Fibroblast of the aortic adventitia (primary cell): ENCODE measurements around the gene GSG1L. TPM values are rescaled to one million over a fixed set of nuclear protein-coding genes. Genes with fewer than 3 reads are reported as not detected.
"Not testable (repeated sequence)": the region's sequence is repeated elsewhere in the genome, so short reads cannot be mapped to it uniquely, and the experiment has no call there.

ENCODE experiments used
- DNase-seq: peaks from one replicate; pipeline ENCODE4 v3.0.0-alpha.2; 2010; ENCODE audit warnings: low read depth
- H3K4me3 ChIP-seq: 2 replicates; pipeline ENCODE4 v1.5.1; 2011; ENCODE audit warnings: low read depth, mild to moderate bottlenecking, control low read depth, low read length, moderate library complexity
- small RNA-seq: library from RNA; depleted of rRNA; stranded (forward); fragments of <200 nt; gene quantifications from one replicate; pipeline ENCODE3, GENCODE V24; 2012
- total RNA-seq: library from RNA; depleted of rRNA; stranded (reverse); fragments of >200 nt; gene quantifications from 2 replicates; pipeline ENCODE4 v1.2.3, GENCODE V29; 2012; ENCODE audit warnings: low replicate concordance
- TF ChIP-seq, protein P1 (sequence below): IDR thresholded peaks from 2 replicates; pipeline ENCODE4 v1.5.1; 2011; ENCODE audit warnings: mild to moderate bottlenecking, low read length, control low read depth, inconsistent platforms; ENCODE audit not compliant: insufficient read depth

The GSG1L gene
- total RNA-seq, 1 donor = not detected

DNA sequence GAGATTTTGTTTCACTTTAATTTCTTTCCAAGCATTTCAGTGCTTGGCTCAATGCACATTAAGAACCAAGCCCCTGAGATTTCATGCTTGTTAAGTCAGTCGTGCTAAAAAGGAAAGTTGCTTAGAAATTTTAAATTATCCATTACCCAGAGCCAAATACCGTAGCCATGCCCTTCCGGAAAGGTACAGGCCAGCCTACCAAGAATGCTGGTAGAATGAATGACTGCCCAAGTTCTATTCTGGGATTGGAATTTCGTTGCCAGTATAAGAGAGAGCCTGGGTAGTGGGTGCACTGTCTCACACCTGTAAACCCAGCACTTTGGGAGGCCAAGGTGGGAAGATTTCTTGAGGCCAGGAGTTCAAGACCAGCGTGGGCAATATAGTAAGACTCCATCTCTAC is 319.6 kb downstream of the GSG1L start:
- no peak overlapping the region for H3K4me3 ChIP-seq
- TF ChIP-seq, protein P1, sequence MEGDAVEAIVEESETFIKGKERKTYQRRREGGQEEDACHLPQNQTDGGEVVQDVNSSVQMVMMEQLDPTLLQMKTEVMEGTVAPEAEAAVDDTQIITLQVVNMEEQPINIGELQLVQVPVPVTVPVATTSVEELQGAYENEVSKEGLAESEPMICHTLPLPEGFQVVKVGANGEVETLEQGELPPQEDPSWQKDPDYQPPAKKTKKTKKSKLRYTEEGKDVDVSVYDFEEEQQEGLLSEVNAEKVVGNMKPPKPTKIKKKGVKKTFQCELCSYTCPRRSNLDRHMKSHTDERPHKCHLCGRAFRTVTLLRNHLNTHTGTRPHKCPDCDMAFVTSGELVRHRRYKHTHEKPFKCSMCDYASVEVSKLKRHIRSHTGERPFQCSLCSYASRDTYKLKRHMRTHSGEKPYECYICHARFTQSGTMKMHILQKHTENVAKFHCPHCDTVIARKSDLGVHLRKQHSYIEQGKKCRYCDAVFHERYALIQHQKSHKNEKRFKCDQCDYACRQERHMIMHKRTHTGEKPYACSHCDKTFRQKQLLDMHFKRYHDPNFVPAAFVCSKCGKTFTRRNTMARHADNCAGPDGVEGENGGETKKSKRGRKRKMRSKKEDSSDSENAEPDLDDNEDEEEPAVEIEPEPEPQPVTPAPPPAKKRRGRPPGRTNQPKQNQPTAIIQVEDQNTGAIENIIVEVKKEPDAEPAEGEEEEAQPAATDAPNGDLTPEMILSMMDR = no peak
- DNase-seq = no peak

DNA sequence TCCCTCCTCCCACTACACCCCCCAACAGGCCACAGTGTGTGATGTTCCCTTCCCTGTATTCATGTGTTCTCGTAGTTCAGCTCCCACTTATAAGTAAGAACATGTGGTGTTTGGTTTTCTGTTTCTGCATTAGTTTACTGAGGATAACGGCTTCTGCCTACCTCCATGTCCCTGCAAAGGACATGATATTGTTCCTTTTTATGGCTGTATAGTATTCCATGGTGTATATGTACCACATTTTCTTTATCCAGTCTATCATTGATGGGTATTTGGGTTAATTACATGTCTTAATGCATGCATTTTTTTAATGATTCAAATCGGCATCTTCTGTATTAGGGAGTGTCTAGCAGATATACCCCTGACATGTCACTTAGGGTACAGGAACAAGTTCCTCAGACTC is 320.5 kb downstream of the GSG1L start:
- DNase-seq, H3K4me3 ChIP-seq: not testable (repeated sequence)

DNA sequence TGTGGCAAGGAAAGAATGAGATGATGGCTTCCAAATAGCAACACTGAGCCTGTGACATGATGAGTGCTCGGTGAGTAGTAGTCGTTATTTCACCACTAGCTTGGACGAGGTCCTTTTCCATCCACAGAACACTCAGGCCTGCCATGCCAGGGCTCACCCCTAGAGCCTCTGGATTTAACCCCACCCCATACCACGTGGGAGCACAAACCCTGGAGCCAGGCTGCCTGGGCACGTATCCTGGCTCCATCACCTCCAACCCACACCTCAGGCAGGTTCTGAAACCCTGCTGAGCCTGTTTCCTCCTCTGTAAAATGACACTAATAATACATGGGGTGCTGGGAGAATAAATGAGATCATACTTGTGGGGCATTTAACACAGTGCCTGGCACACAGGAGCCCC is 321.2 kb downstream of the GSG1L start:
- DNase-seq = no peak
- TF ChIP-seq, protein P1 = no peak
- H3K4me3 ChIP-seq = no peak overlapping the region

DNA sequence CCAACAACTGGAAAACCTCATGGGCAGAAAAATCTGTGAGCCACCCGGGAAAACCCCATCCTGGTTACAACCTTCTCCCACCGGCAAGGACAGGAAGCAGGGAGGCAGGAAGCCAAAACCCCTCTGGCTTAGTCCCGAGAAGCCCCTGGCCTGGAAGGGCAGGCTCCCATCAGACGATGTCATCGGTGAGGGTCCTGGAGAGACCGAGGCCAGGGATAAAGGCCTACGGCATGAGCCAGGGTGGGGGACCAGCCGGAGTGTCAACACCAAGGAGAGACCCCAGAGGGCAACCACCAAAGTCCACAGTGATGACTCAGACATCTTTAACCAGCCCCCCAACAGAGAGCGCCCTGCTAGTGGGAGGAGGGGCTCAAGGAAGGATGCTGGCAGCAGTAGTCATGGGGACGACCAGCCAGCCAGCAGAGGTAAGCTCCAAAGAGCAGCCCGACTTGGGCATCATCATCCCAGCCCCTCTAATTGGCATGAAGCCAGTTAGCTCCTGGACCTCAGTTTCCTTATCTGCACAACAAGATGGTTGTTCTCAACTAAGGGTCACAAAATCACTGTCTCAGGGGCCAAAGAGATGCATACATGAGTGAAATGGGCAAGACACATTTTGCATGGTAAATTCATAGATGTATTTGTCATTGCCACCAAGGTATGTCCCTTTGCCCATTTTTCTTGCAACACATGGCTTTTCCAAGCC is 322.9 kb downstream of the GSG1L start:
- DNase-seq = no peak
- TF ChIP-seq, protein P1 = no peak
- H3K4me3 ChIP-seq = no peak overlapping the region

DNA sequence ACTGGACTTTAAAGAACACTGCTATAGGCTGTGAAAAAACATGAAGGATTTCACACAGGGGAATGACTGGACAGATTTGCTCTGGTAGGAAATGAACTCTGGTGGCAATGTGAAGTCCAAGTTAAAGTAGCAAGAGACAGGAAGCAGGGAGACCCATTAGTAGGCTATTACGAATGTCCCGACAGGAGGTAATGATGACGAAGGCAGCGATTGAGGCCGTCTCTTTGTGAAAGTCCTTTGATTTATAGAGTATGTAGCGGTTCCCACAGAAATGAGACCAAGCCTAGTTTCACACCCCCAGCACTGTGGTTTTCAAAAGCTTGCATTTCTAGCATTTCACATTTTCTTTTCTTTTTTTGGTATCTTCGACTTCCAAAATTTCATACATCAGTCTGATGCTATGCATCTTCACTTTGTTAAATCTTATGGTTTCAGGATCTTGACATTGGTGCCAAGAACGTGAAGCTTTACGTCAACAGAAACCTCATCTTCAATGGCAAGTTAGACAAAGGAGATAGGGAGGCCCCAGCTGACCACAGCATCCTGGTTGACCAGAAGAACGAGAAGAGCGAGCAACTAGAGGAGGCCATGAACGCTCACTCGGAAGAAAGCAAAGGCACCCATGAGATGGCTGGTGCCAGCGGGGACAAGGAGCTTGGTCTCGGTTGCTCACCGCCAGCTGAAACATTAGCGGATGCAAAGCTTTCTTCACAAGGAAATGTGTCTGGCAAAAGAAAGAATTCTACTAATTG is 323.7 kb downstream of the GSG1L start:
- DNase-seq = no peak
- TF ChIP-seq, protein P1 = no peak
- H3K4me3 ChIP-seq = no peak overlapping the region

DNA sequence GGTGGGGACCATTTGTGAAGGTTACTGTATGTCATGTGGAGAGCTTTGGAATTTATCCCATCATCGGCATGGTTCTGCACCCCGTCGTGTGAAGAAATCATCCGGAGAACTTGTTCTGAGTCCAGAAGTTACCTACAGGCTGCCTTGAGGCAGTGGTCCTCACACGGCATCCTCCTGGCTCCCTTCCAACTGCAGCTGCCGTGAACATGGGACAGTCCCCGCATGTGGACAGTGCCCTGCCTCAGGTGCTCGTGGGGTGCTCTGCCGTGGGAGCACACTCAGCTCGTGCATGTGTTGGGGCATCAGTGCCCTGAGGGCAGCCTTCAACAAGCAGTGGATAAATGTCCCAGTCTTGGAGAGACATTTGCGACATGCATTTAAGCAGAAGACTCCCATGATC is 324.9 kb downstream of the GSG1L start:
- TF ChIP-seq, protein P1 = no peak
- DNase-seq = no peak
- no peak overlapping the region for H3K4me3 ChIP-seq

Small RNA genes within 50 kb of the gene (small RNA-seq; reads per million reads assigned to genes)
- gene RNU6-1241P (not detected), gene RNU6-159P (not detected)

Other genes with a start within 250 kb of the GSG1L start
- 112 and 183 TPM in 2 replicates for gene XPO6, start 148.3 kb upstream of the GSG1L start, total RNA-seq
- under 0.01 TPM in 1 of 2 replicates, not detected in the other for gene SBK1, start 228.8 kb upstream of the GSG1L start, total RNA-seq